HEK293T (cell line): Measurements from ENCODE around the gene ATXN2L.
"Not testable (repeated sequence)": the region's sequence is repeated elsewhere in the genome, so short reads cannot be mapped to it uniquely, and the experiment has no call there.

Source experiments
- CTCF ChIA-PET: fragments of 350-600 bp; formaldehyde crosslinking; extraction: SDS; loops from one replicate; lab custom pipeline; 2021; ENCODE audit warnings: antibody characterized with exemption, inconsistent platforms; lab: Yijun Ruan, JAX
- POLR2A ChIA-PET: fragments of 350-600 bp; formaldehyde crosslinking; extraction: SDS; loops from one replicate; lab custom pipeline; 2020; ENCODE audit warnings: antibody characterized with exemption, inconsistent platforms; lab: Yijun Ruan, JAX
- DNase-seq: peaks from one replicate; pipeline ENCODE4 v3.0.0; 2012; ENCODE audit warnings: mixed read lengths; ENCODE audit errors: extremely low spot score
- ARNT ChIP-seq: fragments of 450-650 bp; IDR thresholded peaks from 2 replicates; pipeline ENCODE4 v1.6.1; 2017; ENCODE audit warnings: mild to moderate bottlenecking
- BHLHE40 ChIP-seq: fragments of 450-650 bp; IDR thresholded peaks from 2 replicates; pipeline ENCODE4 v1.6.1; 2016; ENCODE audit warnings: mild to moderate bottlenecking, moderate library complexity, borderline replicate concordance
- CTBP1 ChIP-seq: fragments of 450-650 bp; IDR thresholded peaks from 2 replicates; pipeline ENCODE4 v1.6.1; 2016; ENCODE audit warnings: borderline replicate concordance
- ELF4 ChIP-seq: fragments of 450-650 bp; IDR thresholded peaks from 2 replicates; pipeline ENCODE4 v1.6.1; 2017; ENCODE audit warnings: antibody characterized with exemption
- FOXA1 ChIP-seq: fragments of 450-650 bp; IDR thresholded peaks from 2 replicates; pipeline ENCODE4 v1.6.1; 2016; ENCODE audit warnings: mild to moderate bottlenecking
- FOXK2 ChIP-seq: fragments of 450-650 bp; IDR thresholded peaks from 2 replicates; pipeline ENCODE4 v1.6.1; 2016; ENCODE audit warnings: mild to moderate bottlenecking
- FOXM1 ChIP-seq: fragments of 450-650 bp; IDR thresholded peaks from 2 replicates; pipeline ENCODE4 v1.6.1; 2017; ENCODE audit warnings: mild to moderate bottlenecking, borderline replicate concordance
- HDGF ChIP-seq: fragments of 450-650 bp; IDR thresholded peaks from 2 replicates; pipeline ENCODE4 v1.6.1; 2017; ENCODE audit warnings: antibody characterized with exemption, borderline replicate concordance
- L3MBTL2 ChIP-seq: fragments of 450-650 bp; conservative IDR thresholded peaks from 2 replicates; pipeline ENCODE4 v1.6.1; 2016; ENCODE audit warnings: mild to moderate bottlenecking
- LEF1 ChIP-seq: fragments of 450-650 bp; IDR thresholded peaks from 2 replicates; pipeline ENCODE4 v1.6.1; 2017; ENCODE audit warnings: mild to moderate bottlenecking, borderline replicate concordance
- NFRKB ChIP-seq: fragments of 450-650 bp; IDR thresholded peaks from 2 replicates; pipeline ENCODE4 v1.6.1; 2016; ENCODE audit warnings: mild to moderate bottlenecking, moderate library complexity
- PKNOX1 ChIP-seq: fragments of 450-650 bp; IDR thresholded peaks from 2 replicates; pipeline ENCODE4 v1.6.1; 2016
- SP1 ChIP-seq: fragments of 450-650 bp; IDR thresholded peaks from 2 replicates; pipeline ENCODE4 v1.6.1; 2017
- SUZ12 ChIP-seq: fragments of 450-650 bp; IDR thresholded peaks from 2 replicates; pipeline ENCODE4 v1.6.1; 2016; ENCODE audit warnings: mild to moderate bottlenecking
- TARDBP ChIP-seq: fragments of 450-650 bp; IDR thresholded peaks from 2 replicates; pipeline ENCODE4 v1.6.1; 2016
- ZNF384 ChIP-seq: fragments of 450-650 bp; IDR thresholded peaks from 2 replicates; pipeline ENCODE4 v1.6.1; 2016

The ATXN2L gene

GRCh38 chr16:28822520-28823290, at the start of gene ATXN2L:
Gene ATXN2L (plus strand): TSS chr16:28822999. CDS start chr16:28823260, 261 bp downstream.
- CTCF ChIA-PET, result no interaction called here
- POLR2A ChIA-PET, result interaction anchor here (0.6 to 4.7 kb wide), 19 partner anchors 9 to 128 kb away, joined by 3 to 54 read pairs (median 5); partner anchors contain the start of genes NFATC2IP, SH2B1 and TUFM
- TF ChIP-seq NFRKB (no peak), TARDBP (peak; percentile 92; the same call in 1 of the 2 replicates), PKNOX1 (peak; percentile 42; the same call in 1 of the 2 replicates), ZNF384 (no peak), SUZ12 (no peak), HDGF (no peak), FOXM1 (0 out of 2 replicates have a peak, but pooled peaks have one; percentile 8), ELF4 (0 out of 2 replicates have a peak, but pooled peaks have one; percentile 6), BHLHE40 (no peak), CTBP1 (no peak; the same call in 1 of the 2 replicates), L3MBTL2 (peak; percentile 69), LEF1 (no peak), SP1 (no peak), FOXA1 (no peak), FOXK2 (no peak), ARNT (peak; percentile 43)
- peak; percentile 87 for DNase-seq

GRCh38 chr16:28781697-28782096, 41.1 kb upstream of the ATXN2L start:
- DNase-seq, POLR2A ChIA-PET, CTCF ChIA-PET: not testable (repeated sequence)

- CTCF ChIA-PET, POLR2A ChIA-PET, DNase-seq: not testable (repeated sequence)
Measured at GRCh38 chr16:28782357-28782756, 40.4 kb upstream of the ATXN2L start.

GRCh38 chr16:28802235-28803019, 20.4 kb upstream of the ATXN2L start:
- CTCF ChIA-PET, DNase-seq, POLR2A ChIA-PET: not testable (repeated sequence)

GRCh38 chr16:28807445-28808120, 15.2 kb upstream of the ATXN2L start:
- POLR2A ChIA-PET, CTCF ChIA-PET, DNase-seq: not testable (repeated sequence)

- ChIA-PET CTCF (no interaction called here), POLR2A (no interaction called here)
- no peak for DNase-seq
- no peak for TF ChIP-seq L3MBTL2
- no peak for TF ChIP-seq FOXA1
- TF ChIP-seq TARDBP, result no peak
- TF ChIP-seq FOXK2, result no peak
- no peak for TF ChIP-seq HDGF
- TF ChIP-seq BHLHE40, result no peak
- no peak for TF ChIP-seq SUZ12
- no peak for TF ChIP-seq ZNF384
- TF ChIP-seq ARNT, result no peak
- no peak for TF ChIP-seq ELF4
- no peak for TF ChIP-seq FOXM1
- TF ChIP-seq NFRKB, result no peak
- no peak for TF ChIP-seq CTBP1
- no peak for TF ChIP-seq PKNOX1
- no peak for TF ChIP-seq LEF1
- TF ChIP-seq SP1, result no peak
Measured at GRCh38 chr16:28820016-28820415, 2.8 kb upstream of the ATXN2L start.

GRCh38 chr16:28820546-28820945, 2.3 kb upstream of the ATXN2L start:
- POLR2A ChIA-PET, result interaction anchor here (0.9 to 4.3 kb wide), 3 partner anchors 27 to 124 kb away, joined by 3 to 54 read pairs (median 4); partner anchors contain the start of gene TUFM
- DNase-seq, result not testable (repeated sequence)
- CTCF ChIA-PET, result interaction anchor here (1.2 kb wide), 1 partner anchor 124 kb away, joined by 3 read pairs; no protein-coding TSS in a partner anchor
